Activated CD8-positive, alpha-beta memory T cell treated with anti-CD3 and anti-CD28 coated beads, Interleukin-2, amount 50 U/mL, for 4 hours (primary cell): Measurements from ENCODE around the gene LRFN5.

Experiments
- DNase-seq: peaks from one replicate; pipeline ENCODE4 v3.0.0-alpha.2; 2020

LRFN5 gene

DNA sequence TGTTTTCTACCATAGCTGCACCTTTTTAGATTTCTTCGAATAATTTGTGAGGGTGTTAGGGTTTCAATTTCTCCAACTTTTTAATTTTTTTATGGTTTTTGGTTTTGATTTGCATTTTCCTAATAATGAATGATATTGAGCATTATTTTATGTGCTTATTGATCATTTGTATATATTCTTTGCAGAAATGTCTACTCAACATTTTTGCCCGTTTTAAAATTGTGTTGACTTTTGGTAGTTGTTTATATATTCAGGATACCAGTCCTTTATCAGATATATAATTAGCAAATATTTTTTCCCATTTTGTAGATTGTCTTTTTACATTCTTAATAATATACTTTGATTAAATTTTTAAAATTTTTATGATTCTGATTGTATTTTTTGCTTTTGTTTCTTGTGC is 306.7 kb downstream of the LRFN5 start:
- no peak for DNase-seq

DNA sequence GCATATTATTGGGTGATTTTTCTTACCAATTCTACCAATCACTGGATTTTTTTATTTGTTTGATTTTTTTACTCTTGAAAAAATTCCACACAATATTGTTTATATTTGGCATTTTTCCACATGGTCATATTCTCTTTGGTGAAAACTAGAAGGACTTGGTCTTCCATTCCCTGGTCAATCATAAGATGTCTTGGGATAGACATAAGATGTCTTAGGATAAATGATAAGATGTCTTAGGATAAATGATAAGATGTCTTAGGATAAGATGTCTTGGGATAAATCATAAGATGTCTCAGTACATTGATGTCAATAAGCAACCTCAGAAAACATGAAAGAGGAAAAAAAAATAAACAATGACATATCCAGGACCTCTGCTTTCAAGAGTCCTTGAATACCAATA is 309.1 kb downstream of the LRFN5 start:
- DNase-seq, result no peak

DNA sequence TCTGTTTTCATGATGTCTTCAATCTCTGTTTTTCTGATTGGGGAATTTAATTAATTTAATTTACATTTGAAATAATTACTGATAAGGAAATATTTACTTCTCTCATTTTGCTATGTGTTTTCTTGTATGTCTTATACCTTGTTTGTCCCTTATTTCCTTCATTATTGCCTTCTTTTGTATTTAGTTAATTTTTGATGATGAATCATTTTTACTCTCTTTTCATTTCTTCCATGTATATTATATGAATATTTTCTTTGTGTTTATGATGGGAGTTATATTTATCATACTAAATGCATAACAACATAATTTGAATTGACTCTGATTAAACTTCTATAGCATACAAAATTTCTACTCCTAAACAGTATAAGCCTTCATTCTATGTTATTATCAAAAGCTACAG is 309.6 kb downstream of the LRFN5 start:
- DNase-seq, result no peak

DNA sequence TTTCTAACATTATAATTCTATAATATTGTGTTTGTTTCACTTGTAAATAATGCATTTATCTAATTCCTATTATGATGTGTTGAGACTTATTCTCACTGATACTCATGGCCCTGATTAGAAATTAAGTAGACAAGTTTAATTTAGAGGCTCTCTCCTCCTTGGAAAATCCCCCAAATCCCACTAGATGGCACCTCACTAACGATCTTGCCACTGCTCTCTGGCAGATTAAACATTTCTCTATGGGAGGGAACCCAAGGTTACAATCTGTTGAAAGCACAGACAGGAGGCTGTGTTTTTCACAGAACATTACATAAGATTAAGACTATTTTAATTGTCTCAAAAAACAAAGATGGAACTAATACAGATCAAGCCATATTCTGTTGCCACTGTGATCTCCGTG is 318.7 kb downstream of the LRFN5 start:
- DNase-seq, result no peak

DNA sequence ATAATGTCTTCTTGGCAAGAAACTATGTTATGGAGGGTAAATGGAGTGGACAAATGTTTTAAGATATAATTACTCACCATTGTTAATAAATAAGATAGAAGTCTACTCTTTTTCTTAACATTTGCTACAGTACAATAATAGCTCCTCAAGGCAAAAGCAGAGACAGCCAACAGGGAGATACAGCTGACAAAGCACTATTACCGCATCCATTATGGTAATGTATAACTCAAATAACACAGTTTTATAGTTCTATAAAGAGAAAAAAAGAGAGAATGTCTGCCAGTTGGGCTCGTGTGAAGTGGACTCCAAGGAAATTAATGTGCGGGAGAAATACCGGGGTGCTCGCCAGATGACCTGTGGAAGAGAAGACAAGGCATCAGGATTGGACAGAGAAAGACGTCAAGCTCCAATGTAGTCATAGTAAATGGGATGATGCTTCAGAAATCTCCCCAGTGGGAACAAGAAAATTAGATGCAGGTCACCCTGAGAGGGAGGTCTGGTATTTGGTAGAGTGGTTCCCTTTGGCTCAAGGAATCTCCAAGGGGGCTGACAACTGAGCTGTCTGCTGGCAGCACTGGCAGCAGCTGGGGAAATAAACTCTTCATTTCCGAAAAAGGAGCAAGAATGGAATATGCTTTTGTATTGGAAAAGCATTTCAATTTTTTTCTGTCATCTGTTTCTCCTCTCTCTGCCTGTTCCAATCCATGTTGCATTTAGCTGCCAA is 343.9 kb downstream of the LRFN5 start:
- no peak for DNase-seq
